Natural killer cell treated with Interleukin-12 subunit alpha and Interleukin-12 subunit beta and Interleukin-15 and Interleukin-18, amount 100 ng/mL, for 72 hours (primary cell): ENCODE data around the gene NFKB1. TPM values are rescaled to one million over a fixed set of nuclear protein-coding genes. Genes with fewer than 3 reads are reported as not detected.
A peak's percentile ranks its signal among the peaks of the same experiment; 100 is the strongest.
"Not testable (repeated sequence)": the region's sequence is repeated elsewhere in the genome, so short reads cannot be mapped to it uniquely, and the experiment has no call there.

Source experiments
- ATAC-seq, 2 donors: fragments of 150-1000 bp; cut with Tn5 transposase in 1 of 2; sonication (Bioruptor Pico), chemical (Tn5 transposase) in 1 of 2; 2 replicates each; pipeline ENCODE4 v1.10.0; 2021
- DNase-seq: peaks from one replicate; pipeline ENCODE4 v3.0.0; 2022; ENCODE audit warnings: low spot score
- H3K27ac Mint-ChIP-seq, 2 donors: 1 replicate in 1 of 2; 2 replicates in 1 of 2; pipeline ENCODE4 v1.8.0; 2022; ENCODE audit warnings: mixed read lengths in 2 of 2, mild to moderate bottlenecking in 1 of 2, moderate library complexity in 1 of 2
- H3K27me3 Mint-ChIP-seq, 2 donors: 1 replicate in 1 of 2; 2 replicates in 1 of 2; pipeline ENCODE4 v1.8.0; 2022; ENCODE audit warnings: mixed read lengths in 2 of 2
- H3K36me3 Mint-ChIP-seq: one replicate; pipeline ENCODE4 v1.8.0; 2022; ENCODE audit warnings: mixed read lengths
- H3K4me1 Mint-ChIP-seq, 2 donors: 1 replicate in 1 of 2; 2 replicates in 1 of 2; pipeline ENCODE4 v1.8.0; 2022; ENCODE audit warnings: low read depth in 2 of 2, mixed read lengths in 2 of 2, mild to moderate bottlenecking in 1 of 2
- H3K4me3 Mint-ChIP-seq: one replicate; pipeline ENCODE4 v1.8.0; 2022; ENCODE audit warnings: mixed read lengths
- H3K9me3 Mint-ChIP-seq: 2 replicates; pipeline ENCODE4 v1.8.0; 2022; ENCODE audit warnings: mixed read lengths
- total RNA-seq, 2 donors: library from RNA; stranded (reverse); gene quantifications; one replicate each; pipeline ENCODE4 v1.2.3, GENCODE V29; 2022

Gene NFKB1
- total RNA-seq, 2 donors from 2014 or later: 108 to 131 TPM

DNA sequence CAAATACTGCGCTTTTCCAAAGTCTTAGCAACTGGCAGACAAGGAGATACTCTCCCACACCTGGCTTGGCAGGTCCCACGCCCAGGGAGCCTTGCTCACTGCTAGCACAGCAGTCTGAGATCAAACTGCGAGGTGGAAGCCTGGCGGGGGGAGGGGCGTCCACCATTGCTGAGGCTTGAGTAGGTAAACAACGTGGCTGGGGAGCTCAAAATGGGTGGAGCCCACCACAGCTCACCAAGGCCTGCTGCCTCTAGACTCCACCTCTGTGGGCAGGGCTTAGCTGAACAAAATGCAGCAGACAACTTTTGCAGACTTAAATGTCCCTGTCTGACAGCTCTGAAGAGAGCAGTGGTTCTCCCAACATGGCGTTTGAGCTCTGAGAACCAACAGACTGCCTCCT, 23.0 kb upstream of the NFKB1 start:
- Mint-ChIP-seq H3K9me3 (peaks cover 9% of the 10 kb centered on the region), H3K27me3 (peaks cover 2 to 14% of the 10 kb centered on the region in 2 donors), H3K27ac (no peak overlapping the region), H3K4me3 (no peak overlapping the region), H3K36me3 (peaks cover 24% of the 10 kb centered on the region), H3K4me1 (peaks cover 6 to 10% of the 10 kb centered on the region in 2 donors)
- ATAC-seq (no peak), DNase-seq (no peak)

- not testable (repeated sequence) for H3K9me3 Mint-ChIP-seq, ATAC-seq, H3K27ac Mint-ChIP-seq, H3K4me3 Mint-ChIP-seq, DNase-seq
- Mint-ChIP-seq H3K36me3 (peaks cover 24% of the 10 kb centered on the region), H3K27me3 (peaks cover 2 to 14% of the 10 kb centered on the region in 2 donors), H3K4me1 (peaks cover 11 to 15% of the 10 kb centered on the region in 2 donors)
These were observed 21.3 kb upstream of the NFKB1 start for GRCh38 chr4:102479832-102480231.

DNA sequence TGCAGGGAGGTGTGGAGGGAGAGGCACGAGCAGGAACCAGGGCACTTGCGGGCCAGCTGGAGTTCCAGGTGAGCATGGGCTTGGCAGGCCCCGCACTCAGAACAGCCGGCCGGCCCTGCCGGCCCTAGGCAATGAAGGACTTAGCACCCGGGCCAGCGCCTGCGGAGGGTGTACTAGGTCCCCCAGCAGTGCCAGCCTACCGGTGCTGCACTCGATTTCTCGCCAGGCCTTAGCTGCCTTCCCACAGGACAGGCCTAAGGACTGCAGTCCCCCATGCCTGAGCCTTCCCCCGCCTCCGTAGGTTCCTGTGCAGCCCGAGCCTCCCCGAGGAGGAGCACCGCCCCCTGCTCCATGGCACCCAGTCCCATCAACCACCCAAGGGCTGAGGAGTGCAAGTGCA, 18.0 kb upstream of the NFKB1 start:
- H3K4me1 Mint-ChIP-seq: peaks cover 18 to 19% of the 10 kb centered on the region in 2 donors

DNA sequence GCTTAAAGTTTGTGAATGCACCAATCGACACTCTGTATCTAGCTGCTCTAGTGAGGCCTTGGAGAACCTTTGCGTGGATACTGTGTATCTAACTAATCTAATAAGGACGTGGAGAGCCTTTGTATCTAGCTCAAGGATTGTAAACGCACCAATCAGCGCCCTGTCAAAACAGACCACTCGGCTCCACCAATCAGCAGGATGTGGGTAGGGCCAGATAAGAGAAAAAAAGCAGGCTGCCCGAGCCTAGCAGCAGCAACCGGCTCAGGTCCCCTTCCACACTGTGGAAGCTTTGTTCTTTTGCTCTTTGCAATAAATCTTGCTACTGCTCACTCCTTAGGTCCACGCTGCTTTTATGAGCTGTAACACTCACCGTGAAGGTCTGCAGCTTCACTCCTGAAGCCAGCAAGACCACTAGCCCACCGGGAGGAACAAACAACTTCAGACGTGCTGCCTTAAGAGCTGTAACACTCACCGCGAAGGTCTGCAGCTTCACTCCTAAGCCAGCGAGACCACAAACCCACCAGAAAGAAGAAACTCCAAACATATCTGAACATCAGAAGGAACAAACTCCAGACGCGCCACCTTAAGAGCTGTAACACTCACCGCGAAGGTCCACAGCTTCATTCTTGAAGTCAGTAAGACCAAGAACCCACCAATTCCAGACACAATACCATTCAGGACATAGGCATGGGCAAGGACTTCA, 17.0 kb upstream of the NFKB1 start:
- Mint-ChIP-seq H3K27me3 (peaks cover 5 to 17% of the 10 kb centered on the region in 2 donors), H3K4me3 (peak overlapping the region; percentile 60), H3K36me3 (peaks cover 25% of the 10 kb centered on the region), H3K4me1 (peaks cover 18 to 19% of the 10 kb centered on the region in 2 donors)
- not testable (repeated sequence) for ATAC-seq, DNase-seq, H3K9me3 Mint-ChIP-seq, H3K27ac Mint-ChIP-seq

More for the DNA sequence above, 18.0 kb upstream of the NFKB1 start:
- H3K4me3 Mint-ChIP-seq: no peak overlapping the region
- H3K27me3 Mint-ChIP-seq: peaks cover 4 to 21% of the 10 kb centered on the region in 2 donors
- H3K9me3 Mint-ChIP-seq: peaks cover 8% of the 10 kb centered on the region
- no peak for DNase-seq
- peaks cover 29% of the 10 kb centered on the region for H3K36me3 Mint-ChIP-seq
- no peak for ATAC-seq
- no peak overlapping the region for H3K27ac Mint-ChIP-seq

- Mint-ChIP-seq H3K9me3 (peaks cover 5% of the 10 kb centered on the region), H3K4me3 (no peak overlapping the region), H3K27ac (no peak overlapping the region), H3K27me3 (peaks cover 0 to 5% of the 10 kb centered on the region in 2 donors), H3K4me1 (peaks cover 7 to 9% of the 10 kb centered on the region in 2 donors), H3K36me3 (no peaks in the 10 kb centered on the region)
- ATAC-seq: no peak
- no peak for DNase-seq
These were observed 8.5 kb upstream of the NFKB1 start for GRCh38 chr4:102492531-102493241.

DNA sequence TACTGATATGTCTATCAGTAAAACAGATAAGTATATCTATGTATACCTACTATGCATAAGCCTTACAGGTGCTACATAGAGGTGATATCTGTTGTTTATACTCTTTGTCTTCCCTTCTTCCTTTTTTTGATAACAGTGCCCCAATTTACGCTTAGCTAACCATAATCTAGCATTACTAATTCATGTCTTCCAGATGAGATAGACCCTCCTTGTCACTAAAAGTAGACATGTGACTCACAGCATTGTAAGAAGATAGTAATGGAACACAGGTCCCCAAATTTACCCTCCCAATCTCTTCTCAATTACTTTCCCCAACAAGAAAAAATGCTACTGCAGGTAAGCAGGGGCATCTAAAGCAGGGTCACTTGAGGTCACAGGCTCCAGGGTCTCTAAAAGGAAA, 7.9 kb upstream of the NFKB1 start:
- Mint-ChIP-seq H3K36me3 (no peaks in the 10 kb centered on the region), H3K27ac (peak overlapping the region in 1 of 2 donors; percentile 57), H3K4me3 (no peak overlapping the region), H3K4me1 (peaks cover 7 to 9% of the 10 kb centered on the region in 2 donors), H3K9me3 (peaks cover 1% of the 10 kb centered on the region), H3K27me3 (peaks cover 0 to 2% of the 10 kb centered on the region in 2 donors)
- ATAC-seq (no peak), DNase-seq (no peak)

DNA sequence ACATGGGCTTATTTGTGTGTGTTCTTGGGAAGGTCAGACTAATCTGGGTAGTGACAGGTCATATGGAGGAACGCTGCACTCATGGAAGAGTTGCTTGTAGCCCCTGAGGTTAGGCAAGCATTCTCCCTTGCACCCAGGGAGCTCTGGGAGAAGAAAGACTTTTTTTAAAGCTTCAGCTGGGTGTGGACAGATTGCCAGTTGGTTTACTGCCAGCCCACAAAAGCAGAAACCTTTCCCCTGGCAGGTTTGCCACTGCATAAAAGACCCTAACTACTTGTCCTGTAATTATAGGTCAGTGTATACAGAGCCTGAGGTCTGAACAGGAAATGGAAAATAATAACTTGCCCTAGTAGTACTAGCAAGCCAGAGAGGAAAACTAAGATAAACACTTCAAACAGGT, 7.4 kb upstream of the NFKB1 start:
- no peaks in the 10 kb centered on the region for H3K9me3 Mint-ChIP-seq
- H3K27ac Mint-ChIP-seq: peak overlapping the region in 1 of 2 donors; percentile 57
- no peak overlapping the region for H3K4me3 Mint-ChIP-seq
- DNase-seq (no peak), ATAC-seq (no peak)
- H3K4me1 Mint-ChIP-seq: peaks cover 7 to 14% of the 10 kb centered on the region in 2 donors
- no peaks in the 10 kb centered on the region for H3K36me3 Mint-ChIP-seq
- H3K27me3 Mint-ChIP-seq: no peaks in the 10 kb centered on the region

- Mint-ChIP-seq H3K9me3 (no peaks in the 10 kb centered on the region), H3K27ac (no peak overlapping the region), H3K4me3 (no peak overlapping the region), H3K4me1 (peaks cover 7 to 17% of the 10 kb centered on the region in 2 donors), H3K27me3 (no peaks in the 10 kb centered on the region), H3K36me3 (no peaks in the 10 kb centered on the region)
- no peak for DNase-seq
- ATAC-seq: no peak
These were observed 6.6 kb upstream of the NFKB1 start for GRCh38 chr4:102494603-102495002.

GRCh38 chr4:102497986-102498385, 3.2 kb upstream of the NFKB1 start:
- ATAC-seq: no peak
- DNase-seq: no peak
- H3K36me3 Mint-ChIP-seq: peaks cover 8% of the 10 kb centered on the region
- peaks cover 13 to 23% of the 10 kb centered on the region in 2 donors for H3K4me1 Mint-ChIP-seq
- no peak overlapping the region for H3K27ac Mint-ChIP-seq
- H3K9me3 Mint-ChIP-seq: no peaks in the 10 kb centered on the region
- H3K27me3 Mint-ChIP-seq: no peaks in the 10 kb centered on the region
- H3K4me3 Mint-ChIP-seq: no peak overlapping the region

GRCh38 chr4:102500352-102500695, 835 bp upstream of the NFKB1 start:
- Mint-ChIP-seq H3K27ac (peak overlapping the region; percentile 94 to 98), H3K4me3 (peak overlapping the region; percentile 91), H3K27me3 (no peaks in the 10 kb centered on the region), H3K9me3 (no peaks in the 10 kb centered on the region), H3K36me3 (peaks cover 23% of the 10 kb centered on the region), H3K4me1 (peaks cover 27 to 33% of the 10 kb centered on the region in 2 donors)
- DNase-seq (no peak), ATAC-seq (peak in 1 of 2 donors; percentile 39)

DNA sequence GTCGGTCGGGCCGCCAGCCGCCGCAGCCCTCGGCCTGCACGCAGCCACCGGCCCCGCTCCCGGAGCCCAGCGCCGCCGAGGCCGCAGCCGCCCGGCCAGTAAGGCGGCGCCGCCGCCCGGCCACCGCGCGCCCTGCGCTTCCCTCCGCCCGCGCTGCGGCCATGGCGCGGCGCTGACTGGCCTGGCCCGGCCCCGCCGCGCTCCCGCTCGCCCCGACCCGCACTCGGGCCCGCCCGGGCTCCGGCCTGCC, 213 bp downstream of the NFKB1 start:
- Mint-ChIP-seq H3K27ac (peak overlapping the region; percentile 94 to 98), H3K4me3 (peak overlapping the region; percentile 91), H3K9me3 (no peaks in the 10 kb centered on the region), H3K36me3 (peaks cover 23% of the 10 kb centered on the region), H3K27me3 (no peaks in the 10 kb centered on the region), H3K4me1 (peaks cover 27 to 33% of the 10 kb centered on the region in 2 donors)
- no peak for DNase-seq
- ATAC-seq: no peak

GRCh38 chr4:102502543-102502818, 1.3 kb downstream of the NFKB1 start:
- Mint-ChIP-seq H3K4me3 (peak overlapping the region; percentile 88), H3K9me3 (no peaks in the 10 kb centered on the region), H3K36me3 (peaks cover 23% of the 10 kb centered on the region), H3K4me1 (peaks cover 27 to 36% of the 10 kb centered on the region in 2 donors), H3K27me3 (no peaks in the 10 kb centered on the region), H3K27ac (peak overlapping the region; percentile 94 to 98)
- DNase-seq (no peak), ATAC-seq (no peak)

GRCh38 chr4:102503301-102503746, 2.2 kb downstream of the NFKB1 start:
- no peak for ATAC-seq
- Mint-ChIP-seq H3K4me3 (peak overlapping the region; percentile 88), H3K27me3 (no peaks in the 10 kb centered on the region), H3K9me3 (no peaks in the 10 kb centered on the region), H3K27ac (peak overlapping the region; percentile 94 to 98), H3K4me1 (peaks cover 33 to 39% of the 10 kb centered on the region in 2 donors), H3K36me3 (peaks cover 23% of the 10 kb centered on the region)
- no peak for DNase-seq
